Measurements from ENCODE around the gene DCANP1. TPM values are rescaled to one million over a fixed set of nuclear protein-coding genes. Genes with fewer than 3 reads are reported as not detected.

Gene DCANP1
- total and polyA plus RNA-seq, 2 experiments from 2014 or later = not detected

DNA sequence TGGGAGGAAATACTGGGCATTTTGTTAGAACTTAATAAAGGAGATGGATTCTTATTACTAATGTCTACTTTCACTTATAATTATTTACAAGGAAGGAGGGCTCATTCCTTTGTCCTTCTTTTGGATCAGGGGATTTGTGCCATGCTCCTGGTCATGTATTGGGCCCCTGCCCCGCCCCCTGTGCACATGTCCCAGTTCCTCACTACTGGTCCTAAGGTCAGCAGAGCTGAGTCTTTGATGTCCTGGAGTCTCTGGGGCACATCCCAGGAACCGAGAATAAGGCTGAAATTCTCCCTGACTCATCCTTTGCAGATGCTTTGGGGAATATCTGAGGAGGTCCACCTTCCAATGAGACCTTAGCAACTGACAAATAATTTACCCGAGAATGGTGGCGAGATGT, 24.6 kb upstream of the DCANP1 start:
- Histone ChIP-seq H3K36me3 (no peaks in the 10 kb centered on the region), H3K27ac (no peak overlapping the region), H3K27me3 (peaks cover 99% of the 10 kb centered on the region), H3K4me3 (no peak overlapping the region), H3K9me3 (ENCODE audit: low read depth) (no peaks in the 10 kb centered on the region), H3K4me1 (ENCODE audit: low read depth) (peaks cover 2% of the 10 kb centered on the region)
- TF ChIP-seq, protein P1, sequence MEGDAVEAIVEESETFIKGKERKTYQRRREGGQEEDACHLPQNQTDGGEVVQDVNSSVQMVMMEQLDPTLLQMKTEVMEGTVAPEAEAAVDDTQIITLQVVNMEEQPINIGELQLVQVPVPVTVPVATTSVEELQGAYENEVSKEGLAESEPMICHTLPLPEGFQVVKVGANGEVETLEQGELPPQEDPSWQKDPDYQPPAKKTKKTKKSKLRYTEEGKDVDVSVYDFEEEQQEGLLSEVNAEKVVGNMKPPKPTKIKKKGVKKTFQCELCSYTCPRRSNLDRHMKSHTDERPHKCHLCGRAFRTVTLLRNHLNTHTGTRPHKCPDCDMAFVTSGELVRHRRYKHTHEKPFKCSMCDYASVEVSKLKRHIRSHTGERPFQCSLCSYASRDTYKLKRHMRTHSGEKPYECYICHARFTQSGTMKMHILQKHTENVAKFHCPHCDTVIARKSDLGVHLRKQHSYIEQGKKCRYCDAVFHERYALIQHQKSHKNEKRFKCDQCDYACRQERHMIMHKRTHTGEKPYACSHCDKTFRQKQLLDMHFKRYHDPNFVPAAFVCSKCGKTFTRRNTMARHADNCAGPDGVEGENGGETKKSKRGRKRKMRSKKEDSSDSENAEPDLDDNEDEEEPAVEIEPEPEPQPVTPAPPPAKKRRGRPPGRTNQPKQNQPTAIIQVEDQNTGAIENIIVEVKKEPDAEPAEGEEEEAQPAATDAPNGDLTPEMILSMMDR (IDR thresholded peaks at IDR 0.05; ENCODE audit: low read depth, low read length) = no peak
- no peak for DNase-seq (ENCODE audit: low read depth in 1 of 2, low spot score in 1 of 2)

DNA sequence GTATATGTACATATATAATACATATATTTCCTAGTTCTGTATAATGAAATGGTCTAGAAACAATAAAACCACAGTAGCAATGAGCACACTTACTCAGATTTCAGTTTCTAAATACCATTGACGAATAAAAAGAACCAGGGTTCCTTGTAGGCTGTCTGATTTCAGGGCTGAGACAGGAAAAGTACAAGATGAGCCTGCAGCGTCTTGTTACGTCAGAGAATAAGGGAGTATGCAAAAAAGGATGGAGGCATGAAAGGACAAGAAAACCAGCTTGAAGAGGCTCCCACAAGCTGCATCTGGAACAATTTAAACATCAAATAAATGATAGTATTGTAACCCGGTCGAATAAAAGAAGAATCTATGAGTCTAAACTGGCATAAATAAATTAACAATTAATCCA, 22.8 kb upstream of the DCANP1 start:
- H3K4me1 ChIP-seq (ENCODE audit: low read depth) = peaks cover 5% of the 10 kb centered on the region
- TF ChIP-seq, protein P1 (IDR thresholded peaks at IDR 0.05; ENCODE audit: low read depth, low read length) = no peak
- no peak for DNase-seq (ENCODE audit: low read depth in 1 of 2, low spot score in 1 of 2)
- H3K27me3 ChIP-seq = peaks cover 100% of the 10 kb centered on the region
- H3K36me3 ChIP-seq = no peaks in the 10 kb centered on the region
- H3K27ac ChIP-seq = no peak overlapping the region
- H3K4me3 ChIP-seq = no peak overlapping the region
- H3K9me3 ChIP-seq (ENCODE audit: low read depth) = no peaks in the 10 kb centered on the region

DNA sequence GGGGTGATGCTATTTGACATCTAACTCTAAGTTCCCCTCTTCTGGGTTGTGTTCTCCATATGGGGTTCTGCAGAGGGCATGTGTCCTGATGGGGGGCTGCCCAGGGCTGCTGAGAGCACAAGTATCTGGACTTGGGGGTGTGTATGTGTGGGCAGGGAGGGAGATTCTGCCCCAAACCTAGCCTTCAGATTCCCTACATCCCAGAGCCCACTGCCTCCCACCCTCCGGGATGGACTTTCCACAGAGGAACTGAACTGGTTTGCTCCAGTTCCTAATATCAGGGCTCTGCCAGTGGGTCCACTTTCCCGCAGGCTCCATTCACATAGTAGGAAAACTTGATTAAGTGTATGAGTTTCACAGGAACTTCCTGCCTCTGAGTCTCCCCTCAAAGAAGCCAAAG, 21.4 kb upstream of the DCANP1 start:
- H3K9me3 ChIP-seq (ENCODE audit: low read depth) = no peaks in the 10 kb centered on the region
- no peak overlapping the region for H3K27ac ChIP-seq
- H3K36me3 ChIP-seq = no peaks in the 10 kb centered on the region
- peaks cover 100% of the 10 kb centered on the region for H3K27me3 ChIP-seq
- peaks cover 5% of the 10 kb centered on the region for H3K4me1 ChIP-seq (ENCODE audit: low read depth)
- no peak overlapping the region for H3K4me3 ChIP-seq
- no peak for DNase-seq (ENCODE audit: low read depth in 1 of 2, low spot score in 1 of 2)
- TF ChIP-seq, protein P1 (IDR thresholded peaks at IDR 0.05; ENCODE audit: low read depth, low read length) = no peak

DNA sequence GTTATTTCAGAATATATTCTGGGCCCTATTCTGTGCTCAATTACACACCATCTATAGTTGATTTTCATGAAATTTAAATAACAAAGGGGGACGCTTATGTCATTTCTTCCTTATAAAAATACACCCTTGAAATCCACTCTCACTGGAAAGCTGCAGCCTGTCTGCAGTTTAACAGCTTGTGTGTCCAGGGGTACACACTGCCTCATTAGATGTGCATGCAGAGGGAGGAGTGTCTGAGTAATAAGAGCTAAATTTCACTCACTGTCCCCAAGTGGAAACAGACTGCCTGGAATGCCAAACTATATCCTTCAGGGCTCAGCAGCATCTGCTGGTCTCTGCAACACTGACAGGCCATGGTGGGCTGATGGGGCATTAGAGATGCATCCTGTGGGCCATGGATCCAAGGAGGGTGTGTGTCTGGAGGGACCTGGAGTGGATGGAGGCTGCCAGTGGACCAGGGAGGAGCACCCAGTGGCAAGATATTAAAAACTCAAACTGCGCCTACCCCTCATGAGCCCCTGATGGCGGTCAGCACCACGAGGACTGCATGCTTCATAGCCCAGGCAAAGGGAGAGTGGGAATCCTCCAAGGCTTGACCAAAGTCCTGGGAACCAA, 20.8 kb upstream of the DCANP1 start:
- H3K4me1 ChIP-seq (ENCODE audit: low read depth) = peaks cover 5% of the 10 kb centered on the region
- DNase-seq (ENCODE audit: low read depth in 1 of 2, low spot score in 1 of 2) = no peak
- TF ChIP-seq, protein P1 (IDR thresholded peaks at IDR 0.05; ENCODE audit: low read depth, low read length) = no peak
- peaks cover 100% of the 10 kb centered on the region for H3K27me3 ChIP-seq
- H3K9me3 ChIP-seq (ENCODE audit: low read depth) = no peaks in the 10 kb centered on the region
- no peaks in the 10 kb centered on the region for H3K36me3 ChIP-seq
- no peak overlapping the region for H3K4me3 ChIP-seq
- H3K27ac ChIP-seq = no peak overlapping the region

DNA sequence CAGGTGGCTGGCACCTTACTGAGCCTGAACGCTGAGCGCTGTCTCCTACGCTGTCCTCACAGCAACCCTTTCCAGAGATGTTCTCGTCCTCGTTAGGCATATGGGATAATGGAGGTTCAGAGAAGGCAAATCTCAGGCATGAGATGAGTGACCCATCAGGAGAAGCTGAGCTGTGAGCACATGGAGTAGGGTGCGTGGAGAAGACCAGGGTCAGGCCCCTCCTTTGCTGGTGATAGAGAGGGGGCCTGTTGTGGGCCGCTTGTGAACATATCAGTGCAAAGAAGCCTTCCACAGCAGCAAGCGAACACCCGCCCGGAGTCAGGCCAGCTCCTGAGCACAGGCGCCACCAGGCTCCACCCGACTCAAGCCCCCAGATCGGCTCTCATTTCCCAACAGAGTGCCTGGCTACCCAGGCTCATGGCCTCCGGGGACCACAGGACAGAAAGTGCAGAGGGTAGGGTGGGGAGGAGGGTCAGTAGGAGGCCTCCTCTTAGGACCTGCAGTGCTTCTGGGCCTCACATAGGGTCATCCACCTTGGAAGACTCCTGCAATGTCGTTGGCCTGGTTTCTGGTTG, 20.0 kb upstream of the DCANP1 start:
- TF ChIP-seq, protein P1 (IDR thresholded peaks at IDR 0.05; ENCODE audit: low read depth, low read length) = no peak
- no peak overlapping the region for H3K4me3 ChIP-seq

More for the DNA sequence above, 20.0 kb upstream of the DCANP1 start:
- H3K9me3 ChIP-seq (ENCODE audit: low read depth) = no peaks in the 10 kb centered on the region
- H3K4me1 ChIP-seq (ENCODE audit: low read depth) = peaks cover 5% of the 10 kb centered on the region
- H3K27me3 ChIP-seq = peaks cover 97% of the 10 kb centered on the region
- DNase-seq (ENCODE audit: low read depth in 1 of 2, low spot score in 1 of 2) = no peak
- no peaks in the 10 kb centered on the region for H3K36me3 ChIP-seq
- H3K27ac ChIP-seq = no peak overlapping the region

All from cardiac muscle cell (in vitro differentiated cells and primary cell).